Measurements from ENCODE around the gene SNX13.

The SNX13 gene

GRCh38 chr7:17774248-17774647 lies 166.0 kb downstream of the SNX13 start:
- no peak for DNase-seq

GRCh38 chr7:17773289-17773626 lies 167.0 kb downstream of the SNX13 start:
- DNase-seq: no peak

GRCh38 chr7:17772581-17773288 lies 167.6 kb downstream of the SNX13 start:
- peak; percentile 38 for DNase-seq

GRCh38 chr7:17771901-17772408 lies 168.3 kb downstream of the SNX13 start:
- no peak for DNase-seq

- no peak for DNase-seq
Observed at GRCh38 chr7:17770710-17771375, 169.5 kb downstream of the SNX13 start.

- peak; percentile 53 for DNase-seq
Observed at GRCh38 chr7:17769918-17770317, 170.4 kb downstream of the SNX13 start.

GRCh38 chr7:17758008-17758407 lies 182.3 kb downstream of the SNX13 start:
- DNase-seq: no peak

GRCh38 chr7:17746020-17746530 lies 194.2 kb downstream of the SNX13 start:
- DNase-seq: no peak

- DNase-seq: no peak
Observed at GRCh38 chr7:17745610-17746009, 194.7 kb downstream of the SNX13 start.

- DNase-seq: no peak
Observed at GRCh38 chr7:17743316-17743715, 197.0 kb downstream of the SNX13 start.

- no peak for DNase-seq
Observed at GRCh38 chr7:17741426-17741825, 198.9 kb downstream of the SNX13 start.
